GM20000 (cell line): ENCODE data around the gene ZFP92.

Experiments
- DNase-seq: peaks from one replicate; pipeline ENCODE4 v3.0.0; 2012; ENCODE audit warnings: low spot score
- TF ChIP-seq, protein P1 (sequence below): IDR thresholded peaks from 2 replicates; pipeline ENCODE4 v1.5.1; 2012; ENCODE audit warnings: mild to moderate bottlenecking, control low read depth; ENCODE audit errors: extremely low read depth, missing control alignments

Gene ZFP92

GRCh38 chrX:153447581-153447960 lies 36.3 kb downstream of the ZFP92 start:
- no peak for DNase-seq
- TF ChIP-seq, protein P1, sequence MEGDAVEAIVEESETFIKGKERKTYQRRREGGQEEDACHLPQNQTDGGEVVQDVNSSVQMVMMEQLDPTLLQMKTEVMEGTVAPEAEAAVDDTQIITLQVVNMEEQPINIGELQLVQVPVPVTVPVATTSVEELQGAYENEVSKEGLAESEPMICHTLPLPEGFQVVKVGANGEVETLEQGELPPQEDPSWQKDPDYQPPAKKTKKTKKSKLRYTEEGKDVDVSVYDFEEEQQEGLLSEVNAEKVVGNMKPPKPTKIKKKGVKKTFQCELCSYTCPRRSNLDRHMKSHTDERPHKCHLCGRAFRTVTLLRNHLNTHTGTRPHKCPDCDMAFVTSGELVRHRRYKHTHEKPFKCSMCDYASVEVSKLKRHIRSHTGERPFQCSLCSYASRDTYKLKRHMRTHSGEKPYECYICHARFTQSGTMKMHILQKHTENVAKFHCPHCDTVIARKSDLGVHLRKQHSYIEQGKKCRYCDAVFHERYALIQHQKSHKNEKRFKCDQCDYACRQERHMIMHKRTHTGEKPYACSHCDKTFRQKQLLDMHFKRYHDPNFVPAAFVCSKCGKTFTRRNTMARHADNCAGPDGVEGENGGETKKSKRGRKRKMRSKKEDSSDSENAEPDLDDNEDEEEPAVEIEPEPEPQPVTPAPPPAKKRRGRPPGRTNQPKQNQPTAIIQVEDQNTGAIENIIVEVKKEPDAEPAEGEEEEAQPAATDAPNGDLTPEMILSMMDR, result no peak

- TF ChIP-seq, protein P1, result no peak
- DNase-seq, result no peak
These were observed 37.5 kb downstream of the ZFP92 start for GRCh38 chrX:153448556-153449367.

DNA sequence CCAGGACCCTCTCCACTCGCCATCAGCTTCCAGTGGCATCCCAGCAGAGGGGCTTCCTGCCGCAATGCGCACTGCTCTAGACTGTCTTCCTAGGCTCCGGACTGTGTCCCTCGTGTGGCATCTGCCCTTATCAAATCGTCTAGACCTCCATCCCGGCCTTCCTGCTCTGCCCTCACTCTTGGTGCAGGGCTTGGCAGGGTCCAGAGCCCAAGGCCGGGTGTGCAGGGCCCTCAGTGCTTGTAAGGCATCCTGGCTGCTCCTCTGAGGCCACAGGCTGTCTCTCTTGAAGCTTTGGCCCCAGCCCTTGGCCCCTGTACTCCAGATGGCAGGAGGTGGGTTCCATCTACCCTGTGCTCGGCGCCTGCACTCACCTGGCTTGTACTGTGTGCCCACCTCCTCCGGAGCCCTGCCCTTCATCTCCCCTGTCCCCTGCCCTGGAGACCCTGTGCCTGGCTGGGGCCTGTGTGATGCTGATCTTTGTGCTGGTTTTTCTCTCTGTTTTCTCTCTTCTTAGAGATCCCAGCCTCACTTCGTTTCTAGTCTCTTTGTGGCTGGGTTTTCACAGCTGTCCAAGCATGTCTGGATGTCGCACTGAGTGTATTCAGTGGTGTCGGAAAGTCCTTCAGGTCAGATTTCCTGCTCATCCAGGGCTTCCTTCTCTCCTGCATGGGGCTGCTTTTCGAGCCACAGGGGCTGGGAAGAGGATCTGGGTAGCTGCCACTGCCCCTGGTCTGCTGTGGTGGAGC lies 38.3 kb downstream of the ZFP92 start:
- TF ChIP-seq, protein P1, result no peak
- DNase-seq, result no peak

DNA sequence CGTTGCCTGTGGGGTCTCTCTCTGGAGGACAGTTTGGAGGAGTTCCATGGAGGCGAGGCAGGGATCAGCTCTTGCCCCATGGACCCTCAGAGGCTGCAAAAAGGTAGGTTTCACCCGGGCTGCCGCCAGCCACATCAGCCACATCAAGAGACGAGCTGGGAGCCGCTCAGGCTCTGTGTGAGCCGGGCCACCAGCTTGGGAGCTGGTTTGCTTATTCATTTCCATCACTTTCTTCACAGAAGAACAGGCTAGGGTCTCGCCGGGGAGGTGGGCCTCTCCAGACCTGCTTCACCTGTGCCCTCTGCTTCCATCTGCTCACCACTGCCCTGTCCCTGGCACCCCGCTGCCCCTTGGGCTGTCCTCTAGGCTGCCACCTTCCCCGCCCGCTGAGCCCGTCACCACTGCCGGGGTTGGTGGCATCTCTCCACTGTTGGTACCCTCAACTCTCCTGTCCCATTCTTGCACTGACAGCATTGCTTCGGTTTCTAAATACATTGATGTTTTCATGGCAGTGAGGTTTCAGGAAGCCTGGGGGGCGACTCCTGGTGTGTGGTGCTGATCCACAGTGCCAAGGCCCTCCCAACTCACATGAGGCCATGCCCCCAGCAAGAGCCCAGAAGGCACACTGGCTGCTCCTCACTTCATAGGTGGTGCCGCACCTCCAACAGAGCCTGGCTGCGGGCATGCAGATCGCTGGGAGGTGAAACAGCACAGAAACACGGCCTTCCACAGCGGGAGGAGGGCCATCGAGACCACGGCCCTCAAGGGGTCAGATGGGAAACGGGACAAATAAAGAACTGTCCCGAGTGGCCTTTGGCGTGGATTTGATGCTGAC lies 39.1 kb downstream of the ZFP92 start:
- no peak for DNase-seq
- TF ChIP-seq, protein P1, result no peak

- TF ChIP-seq, protein P1, result no peak
- DNase-seq, result no peak
These were observed 39.6 kb downstream of the ZFP92 start for GRCh38 chrX:153450949-153451277.

DNA sequence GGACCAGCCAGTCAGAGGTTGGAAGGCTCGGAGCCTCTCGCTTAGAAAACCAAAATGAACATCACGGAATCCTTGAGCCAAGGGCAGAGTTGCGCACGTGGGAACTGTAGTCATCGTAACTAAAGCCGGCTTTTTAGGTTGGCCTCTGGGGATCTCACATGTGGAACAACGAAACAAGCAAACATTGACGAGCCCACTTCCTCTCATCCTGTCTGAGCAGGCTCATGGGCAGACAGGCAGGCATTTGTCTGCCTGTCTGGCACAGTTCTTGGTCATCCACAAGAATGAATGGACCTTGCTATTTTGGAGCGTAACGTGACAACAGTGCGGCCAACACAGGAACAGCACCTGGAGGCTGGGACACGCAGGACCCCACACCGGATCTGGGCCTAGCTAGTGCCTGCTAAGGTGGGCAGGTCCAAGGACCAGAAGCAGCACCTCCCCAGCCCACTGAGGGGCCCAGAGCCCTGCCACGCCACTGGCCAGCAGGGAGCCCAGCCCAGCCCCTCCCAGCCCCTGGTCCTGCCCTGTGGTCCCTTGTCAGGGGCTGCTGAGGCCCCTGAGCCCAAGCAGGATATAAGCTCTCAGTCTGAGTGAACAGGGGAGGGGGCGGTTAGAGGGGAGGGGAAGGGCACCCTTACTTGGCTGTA lies 43.8 kb downstream of the ZFP92 start:
- TF ChIP-seq, protein P1, result no peak
- DNase-seq, result no peak
